NCI-H1930 (cell line): ENCODE data around the gene DOCK6.

Source experiments
- DNase-seq, 2 experiments: peaks; one replicate each; lab custom pipeline; 2025; lab: John Stamatoyannopoulos, UW

Gene DOCK6

DNA sequence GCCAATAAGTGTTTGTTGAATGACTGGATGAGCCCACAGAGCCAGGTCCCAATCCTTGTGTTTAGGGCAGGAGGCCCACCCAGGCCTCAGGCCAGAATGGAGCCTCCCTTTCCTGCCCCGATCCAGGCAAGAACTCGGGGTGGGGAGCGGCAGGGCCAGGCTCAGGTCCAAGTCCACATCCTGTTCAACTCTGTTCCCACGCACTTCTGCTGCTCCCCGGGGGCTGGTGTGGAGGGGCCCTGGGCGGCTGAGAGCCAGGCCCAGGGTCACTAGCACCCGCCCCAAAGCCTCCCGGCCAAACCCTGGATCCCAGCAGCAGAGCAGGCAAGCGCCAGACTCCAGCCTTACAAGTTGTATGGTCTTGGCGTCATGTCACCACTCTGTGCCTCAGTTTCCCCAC lies 14.9 kb downstream of the DOCK6 start:
- no peak for DNase-seq

DNA sequence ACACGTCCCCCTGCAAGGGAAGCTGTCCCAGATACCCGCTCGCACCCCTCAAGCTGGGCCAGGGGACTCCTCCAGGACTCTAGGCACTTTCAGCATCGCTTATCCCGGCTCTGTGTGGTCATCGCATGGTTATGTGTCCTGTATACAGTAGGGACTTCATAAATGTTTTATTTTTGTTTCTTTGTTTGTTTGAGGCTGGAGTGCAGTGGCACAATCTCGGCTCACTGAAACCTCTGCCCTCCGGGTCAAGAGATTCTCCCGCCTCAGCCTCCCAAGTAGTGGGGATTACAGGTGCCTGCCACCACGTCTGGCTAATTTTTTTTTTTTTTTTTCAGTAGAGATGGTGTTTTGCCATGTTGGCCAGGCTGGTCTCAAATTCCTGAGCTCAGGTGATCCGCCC lies 15.4 kb downstream of the DOCK6 start:
- DNase-seq = no peak

DNA sequence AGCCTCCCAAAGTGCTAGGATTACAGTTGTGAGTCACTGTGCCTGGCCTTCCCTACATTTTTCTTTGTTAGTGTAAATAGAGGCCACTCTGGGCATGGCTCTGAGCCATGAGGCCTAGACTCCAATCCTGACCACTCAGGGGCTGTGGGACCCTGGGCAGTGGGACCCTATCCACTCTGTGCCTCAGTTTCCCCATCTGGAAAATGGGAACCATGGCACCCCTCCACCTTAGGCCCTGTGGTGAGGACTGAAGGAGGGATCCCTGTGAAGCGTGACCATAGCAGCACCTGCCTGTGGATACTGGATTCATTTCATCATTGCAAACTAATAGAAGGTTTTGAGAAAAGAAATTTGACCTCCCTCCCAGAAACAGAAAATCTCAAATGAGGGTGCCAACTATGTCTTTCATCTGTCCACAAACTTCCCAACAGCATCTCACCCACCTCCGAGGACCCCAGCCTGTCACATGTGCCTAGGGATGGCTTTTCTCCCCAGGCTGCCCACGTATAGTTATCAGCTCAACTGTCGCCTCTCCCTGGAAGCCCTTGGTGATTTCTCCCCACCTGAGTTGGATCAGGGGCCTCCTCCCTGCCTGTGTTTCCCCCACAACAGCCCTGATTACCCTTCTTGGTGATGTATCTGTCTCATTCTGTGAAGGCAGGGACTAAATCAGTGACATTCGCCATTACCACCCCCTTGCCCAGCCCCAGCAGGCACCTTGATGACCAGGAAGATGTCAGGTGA lies 17.3 kb downstream of the DOCK6 start:
- DNase-seq = no peak

DNA sequence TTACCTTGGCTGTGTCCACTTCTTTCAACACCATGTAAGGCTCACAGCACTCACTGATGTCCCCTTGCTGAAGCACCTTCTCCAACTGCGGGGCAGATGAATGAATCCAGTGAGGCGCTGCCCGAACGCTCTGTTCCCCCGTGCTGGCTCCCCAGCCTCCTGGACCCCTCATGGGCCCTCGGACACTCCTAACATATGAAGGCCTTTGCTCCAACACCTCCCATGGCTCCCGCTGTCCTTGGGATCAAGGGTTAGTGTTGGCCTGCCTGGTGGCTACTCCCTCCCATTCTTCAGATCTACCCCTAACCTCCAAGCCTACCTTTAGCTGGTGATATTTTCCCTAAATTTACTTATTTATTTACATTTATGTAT lies 18.5 kb downstream of the DOCK6 start:
- no peak for DNase-seq

DNA sequence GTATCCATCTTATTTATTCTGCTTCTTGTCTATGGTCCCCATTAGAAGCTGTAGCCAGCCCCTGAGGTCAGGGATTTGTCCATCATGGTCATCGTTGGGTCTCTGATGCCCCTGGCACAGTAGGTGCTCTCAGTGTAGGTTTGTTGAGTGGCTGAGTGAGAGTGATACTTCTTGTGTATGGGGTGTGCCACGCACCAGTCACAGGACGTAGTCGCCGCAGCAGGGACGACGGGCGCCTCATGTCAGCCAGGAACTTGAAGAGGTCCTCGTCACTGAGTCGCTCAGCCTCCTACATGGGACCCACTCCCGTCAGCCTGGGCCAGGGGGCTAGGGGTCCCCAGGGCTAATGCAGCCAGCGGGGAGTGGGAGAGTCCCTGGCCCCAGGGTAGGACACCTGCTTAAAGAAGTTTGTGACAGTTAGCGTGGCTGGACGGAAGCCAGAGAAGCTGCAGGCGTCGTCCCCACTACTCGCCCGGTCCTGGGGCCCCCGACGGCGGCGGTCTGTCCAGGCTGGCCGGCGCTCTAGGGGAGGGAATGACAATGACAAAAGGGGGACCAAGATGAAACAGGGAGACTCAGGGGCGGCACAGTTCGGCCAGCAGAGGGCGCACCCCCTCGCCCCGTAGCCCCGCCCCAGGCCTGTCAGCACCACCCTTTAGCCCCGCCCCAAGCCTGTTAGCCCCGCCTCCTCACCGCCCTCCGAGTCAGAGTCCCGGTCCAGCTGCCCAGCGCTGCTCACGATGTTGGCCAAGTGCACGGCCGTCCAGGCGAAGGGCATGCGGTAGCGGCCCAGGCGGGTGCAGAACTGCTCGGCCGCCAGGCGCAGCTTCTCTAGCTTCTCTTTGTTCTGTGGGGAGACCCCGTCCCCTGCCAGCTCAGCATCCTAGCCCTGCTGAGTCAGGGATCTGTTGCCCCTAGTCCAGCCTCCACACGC lies 19.2 kb downstream of the DOCK6 start:
- DNase-seq = peak; percentile 33 to 62

- DNase-seq = no peak
These were observed 20.3 kb downstream of the DOCK6 start for GRCh38 chr19:11242025-11242424.

- no peak for DNase-seq
These were observed 22.3 kb downstream of the DOCK6 start for GRCh38 chr19:11240008-11240444.

DNA sequence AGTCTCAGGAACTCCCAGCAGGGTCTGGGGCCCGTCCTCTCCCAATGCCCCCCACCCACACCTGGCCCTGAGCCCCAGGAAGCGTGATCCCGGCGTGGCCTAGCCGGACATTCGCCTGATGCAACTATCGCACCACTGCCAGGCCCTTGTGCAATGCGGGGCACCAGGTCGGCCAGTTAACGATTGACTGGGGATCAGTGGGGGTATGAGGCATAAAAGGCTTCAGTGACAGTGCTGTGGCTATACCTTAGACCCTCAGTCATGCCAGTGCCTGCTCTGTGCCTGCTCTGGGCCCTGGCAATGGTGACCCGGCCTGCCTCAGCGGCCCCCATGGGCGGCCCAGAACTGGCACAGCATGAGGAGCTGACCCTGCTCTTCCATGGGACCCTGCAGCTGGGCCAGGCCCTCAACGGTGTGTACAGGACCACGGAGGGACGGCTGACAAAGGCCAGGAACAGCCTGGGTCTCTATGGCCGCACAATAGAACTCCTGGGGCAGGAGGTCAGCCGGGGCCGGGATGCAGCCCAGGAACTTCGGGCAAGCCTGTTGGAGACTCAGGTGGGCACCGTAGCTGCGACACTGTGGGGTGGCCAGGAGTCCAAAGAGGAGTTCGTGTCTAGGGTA lies 22.8 kb downstream of the DOCK6 start, which contains the start of gene ANGPTL8:
ANGPTL8 (plus strand) TSS at position 243 of the 624 bp plus-strand sequence; CDS start at position 262, 19 bp downstream.
- no peak for DNase-seq

GRCh38 chr19:11238781-11239376 lies 23.4 kb downstream of the DOCK6 start:
- DNase-seq = no peak

DNA sequence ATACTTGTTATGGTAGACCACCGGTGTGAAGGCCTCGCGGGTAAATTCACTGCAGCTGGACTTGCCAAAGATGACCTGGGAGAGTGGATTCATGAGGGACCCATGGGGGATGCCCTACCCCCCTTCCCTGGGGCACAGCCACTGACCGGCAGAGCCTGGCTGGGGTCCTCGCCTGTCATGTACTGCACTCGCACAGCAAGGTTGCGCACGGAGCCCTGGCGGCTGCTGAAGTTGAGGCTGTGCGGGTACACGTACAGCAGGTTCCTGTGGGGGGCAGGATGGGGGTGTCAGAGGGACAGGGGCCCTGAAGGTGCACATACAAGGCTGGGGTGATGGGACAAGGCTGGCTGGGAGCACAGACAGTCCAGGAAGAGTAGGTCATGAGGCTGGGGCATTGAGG lies 24.3 kb downstream of the DOCK6 start:
- DNase-seq = no peak

DNA sequence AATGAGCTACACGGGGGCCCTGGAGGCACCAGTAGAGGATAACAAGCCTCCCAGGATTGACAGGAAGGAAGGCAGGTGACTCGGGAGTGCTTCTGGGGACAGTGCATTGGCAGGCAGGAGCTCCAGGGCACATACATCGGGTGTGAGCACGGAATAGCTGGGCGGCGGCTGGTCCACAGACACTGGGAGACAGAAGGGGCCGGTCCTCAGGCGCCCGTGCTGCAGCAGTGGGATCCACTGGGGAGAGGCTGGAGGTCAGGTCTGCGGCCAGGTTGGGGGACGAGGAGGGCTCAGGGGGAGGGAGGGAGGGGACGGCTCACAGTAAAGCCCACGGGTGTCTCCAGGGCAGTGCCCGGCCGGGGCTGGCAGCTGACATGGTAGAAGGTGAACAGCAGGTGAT lies 25.0 kb downstream of the DOCK6 start:
- no peak for DNase-seq

GRCh38 chr19:11236324-11237301 lies 25.7 kb downstream of the DOCK6 start:
- no peak for DNase-seq

- DNase-seq = no peak
These were observed 27.7 kb downstream of the DOCK6 start for GRCh38 chr19:11234486-11235075.

- no peak for DNase-seq
These were observed 29.3 kb downstream of the DOCK6 start for GRCh38 chr19:11233073-11233472.

GRCh38 chr19:11232555-11232954 lies 29.8 kb downstream of the DOCK6 start:
- DNase-seq = no peak

GRCh38 chr19:11230621-11231386 lies 31.5 kb downstream of the DOCK6 start:
- no peak for DNase-seq

GRCh38 chr19:11227195-11227886 lies 35.0 kb downstream of the DOCK6 start:
- no peak for DNase-seq

DNA sequence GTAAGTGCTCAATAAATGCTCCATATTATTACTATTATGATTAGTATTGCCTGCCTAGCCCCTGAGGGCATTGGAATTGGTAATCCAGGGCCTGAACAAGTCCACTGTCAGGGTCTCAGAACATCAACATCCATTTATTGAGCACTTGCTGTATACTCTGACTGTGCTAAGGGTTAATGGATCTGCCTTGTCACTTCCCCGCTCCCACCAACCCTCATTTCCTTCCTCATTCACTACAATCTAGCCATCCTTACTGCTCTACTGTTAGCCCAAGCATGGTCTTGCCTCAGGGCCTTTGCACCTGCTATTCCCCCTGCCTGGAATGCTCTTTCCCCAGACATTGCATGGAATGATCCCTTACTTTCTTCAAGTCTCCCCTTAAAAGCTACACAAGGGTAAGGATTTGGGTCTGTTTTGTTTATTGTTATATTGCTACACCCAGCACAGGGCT lies 35.6 kb downstream of the DOCK6 start:
- no peak for DNase-seq

DNA sequence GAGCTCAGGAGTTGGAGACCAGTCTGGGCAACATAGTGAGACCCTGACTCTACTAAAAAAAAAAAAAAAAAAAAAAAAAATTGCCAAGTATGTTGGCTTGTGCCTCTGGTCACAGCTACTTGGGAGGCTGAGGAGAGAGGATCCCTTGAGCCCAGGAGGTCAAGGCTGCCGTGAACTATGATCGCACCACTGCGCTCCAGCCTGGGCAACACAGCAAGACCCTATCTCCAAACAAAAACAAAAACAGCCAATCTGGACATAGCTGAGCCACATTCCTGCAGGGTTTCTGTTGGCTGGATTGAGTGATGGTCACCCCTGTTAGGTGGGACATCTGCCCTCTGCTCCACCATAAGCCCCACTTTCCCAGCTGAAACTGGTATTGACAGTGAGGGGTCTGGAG lies 36.5 kb downstream of the DOCK6 start:
- DNase-seq = no peak
